NOMO-1 treated with DMSO at 0.1 percent for 48 hours (cell line): Measurements from ENCODE around the gene PPP4R4.
"Not testable (repeated sequence)": the region's sequence is repeated elsewhere in the genome, so short reads cannot be mapped to it uniquely, and the experiment has no call there.

ENCODE experiments used
- DNase-seq: peaks from one replicate; lab custom pipeline; 2025; ENCODE audit not compliant: unreplicated experiment; lab: John Stamatoyannopoulos, UW

Gene PPP4R4

DNA sequence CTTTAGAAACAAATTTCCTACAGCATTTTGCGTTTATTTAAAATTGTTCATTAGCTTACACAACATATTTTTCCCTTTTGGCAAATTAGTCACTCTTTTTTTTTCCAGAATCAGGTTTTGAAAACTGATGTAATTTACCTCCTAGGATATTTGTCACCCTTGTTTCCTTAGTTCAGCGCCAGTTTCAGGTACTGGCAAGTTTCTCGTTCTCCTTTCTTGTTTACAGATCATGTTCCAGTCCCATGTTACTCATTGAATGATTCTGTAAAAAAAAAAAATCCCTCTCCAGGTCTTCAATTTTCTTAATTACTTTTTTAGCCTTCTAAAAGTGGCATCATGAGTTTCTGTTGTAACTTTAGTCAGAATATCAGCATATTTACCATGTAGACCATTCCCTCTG lies 2.7 kb downstream of the PPP4R4 start:
- DNase-seq: no peak

DNA sequence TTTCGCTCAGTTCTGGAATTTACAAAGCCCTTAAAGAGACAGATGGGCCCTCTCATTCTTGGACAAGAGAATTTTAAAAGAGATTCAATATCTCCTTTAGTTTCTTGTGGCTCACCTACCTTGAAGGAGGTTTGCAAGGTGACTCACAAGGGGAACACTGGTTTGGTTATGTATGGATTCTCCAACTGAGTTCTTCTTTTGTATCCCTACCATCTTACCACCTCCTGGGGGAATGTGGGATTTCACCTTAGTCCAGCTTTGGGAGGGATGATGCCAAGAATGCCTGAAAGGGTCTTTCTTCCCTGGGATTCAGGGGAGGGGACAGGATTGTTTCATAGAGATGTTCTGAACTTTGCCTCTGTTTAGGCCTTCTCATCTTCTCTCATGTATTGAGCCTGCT lies 3.7 kb downstream of the PPP4R4 start:
- DNase-seq: no peak

DNA sequence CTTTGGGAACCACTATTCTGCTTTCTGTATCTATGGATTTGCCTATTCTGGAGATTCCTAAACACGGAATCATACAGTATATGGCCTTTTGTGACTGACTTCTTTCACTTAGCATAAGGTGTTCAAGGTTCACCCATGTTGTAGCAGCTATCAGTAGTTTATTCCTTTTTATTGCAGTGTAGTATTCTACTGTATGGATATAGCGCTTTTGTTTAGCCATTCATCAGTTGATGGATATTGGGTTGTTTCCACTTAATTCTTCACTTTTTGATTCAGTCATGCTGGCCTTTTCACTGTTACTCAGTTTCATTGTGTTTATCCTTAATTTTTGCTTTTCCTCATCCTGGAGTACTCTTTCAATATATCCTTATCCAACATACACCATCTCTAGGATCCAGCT lies 5.1 kb downstream of the PPP4R4 start:
- DNase-seq: no peak

DNA sequence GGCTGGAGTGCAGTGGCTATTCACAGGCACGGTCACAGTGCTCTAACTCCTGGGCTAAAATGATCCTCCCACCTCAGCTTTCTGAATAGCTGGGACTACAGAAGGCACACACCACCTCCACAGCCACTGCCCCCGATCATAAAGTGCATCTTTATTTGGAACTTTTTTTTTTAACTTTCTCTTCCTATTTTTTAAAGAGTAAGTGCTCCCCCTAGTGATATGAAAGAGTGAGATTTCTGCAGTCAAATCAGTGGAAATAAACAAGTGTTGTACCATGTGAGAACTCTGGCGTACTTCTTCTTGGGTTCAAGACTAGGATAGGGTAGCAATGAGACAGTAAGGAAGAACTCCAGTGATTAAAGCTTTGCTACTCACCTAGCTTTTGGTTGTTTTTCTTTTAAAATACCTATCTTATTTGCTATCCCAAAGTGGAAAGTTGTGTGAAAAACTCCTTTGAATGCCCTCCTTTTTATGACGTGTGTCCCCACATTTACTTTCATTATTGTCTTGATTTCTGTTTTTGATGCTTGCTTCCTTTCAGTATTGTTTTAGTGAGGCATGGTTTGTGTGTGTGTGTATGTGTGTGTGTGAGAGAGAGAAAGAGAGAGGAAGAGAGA lies 6.6 kb downstream of the PPP4R4 start:
- DNase-seq: peak; percentile 77

DNA sequence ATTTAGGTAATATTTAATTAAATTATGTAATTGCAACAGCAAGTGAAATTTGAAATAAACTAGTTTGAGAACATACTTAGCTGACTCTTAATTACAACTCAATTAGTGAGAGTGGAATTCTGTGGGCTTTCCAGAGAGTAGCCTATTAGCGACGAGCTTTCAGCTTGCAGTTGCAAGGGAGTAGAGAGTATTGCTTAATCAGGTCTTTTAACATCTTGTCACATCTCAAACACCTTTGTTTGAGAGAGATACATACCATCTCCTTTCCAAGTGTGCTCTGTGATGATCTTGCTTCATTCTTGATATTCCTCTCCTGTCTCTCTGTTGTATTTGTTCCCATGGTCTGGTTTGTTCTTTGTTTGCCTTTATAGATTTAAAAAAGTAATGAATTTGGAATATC lies 7.7 kb downstream of the PPP4R4 start:
- DNase-seq: no peak

DNA sequence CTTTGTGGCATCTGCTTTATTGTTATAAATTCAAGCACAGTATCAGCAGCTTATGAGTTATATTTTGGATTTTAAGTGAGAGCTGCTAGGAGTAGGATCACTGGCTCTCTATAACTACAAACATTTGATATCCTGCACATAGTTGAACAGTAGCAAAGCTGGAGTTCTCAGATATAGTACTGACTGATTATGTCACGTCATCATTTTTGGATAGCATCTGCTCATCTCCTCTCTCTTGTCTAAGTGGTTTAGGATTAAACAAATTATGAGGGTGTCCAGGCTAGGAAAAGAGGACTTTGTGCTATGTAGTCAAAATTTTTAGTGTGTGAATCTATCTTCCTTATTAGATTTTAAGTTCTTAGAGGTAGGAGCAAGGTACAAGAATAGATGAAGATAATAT lies 18.4 kb downstream of the PPP4R4 start:
- DNase-seq: no peak

DNA sequence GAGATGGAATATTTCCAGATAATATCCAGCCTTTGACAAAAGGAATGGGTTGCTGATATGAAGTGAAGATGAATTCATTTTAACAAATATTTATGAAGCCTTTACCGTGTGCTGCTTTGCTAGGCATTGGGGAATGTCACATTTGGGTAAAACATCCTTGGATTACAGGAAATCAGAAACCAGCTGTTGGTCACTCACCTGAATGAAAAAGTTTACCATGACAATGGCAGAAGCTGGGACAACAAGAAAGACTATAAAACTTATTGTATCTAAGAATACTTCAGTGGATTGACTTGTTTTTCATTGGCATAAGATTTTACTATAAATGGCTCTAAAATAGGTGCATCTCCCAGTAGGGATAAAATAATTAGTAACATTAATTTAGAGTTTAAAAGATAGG lies 19.7 kb downstream of the PPP4R4 start:
- DNase-seq: no peak

DNA sequence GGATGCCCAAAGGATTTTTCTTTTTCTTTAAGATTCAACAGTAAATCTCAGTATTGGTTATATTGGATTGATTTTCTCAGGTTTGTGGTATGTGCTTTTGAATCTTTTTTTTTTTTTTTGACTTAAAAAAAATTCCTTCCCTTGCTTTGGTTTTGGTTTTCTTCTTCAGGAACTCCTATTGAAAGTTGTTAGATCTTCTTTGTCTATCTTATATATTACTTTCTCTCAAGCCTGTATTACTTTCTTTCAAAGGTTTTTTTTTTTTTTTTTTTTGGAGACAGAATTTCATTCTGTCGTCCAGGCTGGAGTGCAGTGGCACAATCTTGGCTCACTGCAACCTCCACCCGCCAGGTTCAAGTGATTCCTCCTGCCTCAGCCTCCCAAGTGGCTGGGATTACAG lies 21.9 kb downstream of the PPP4R4 start:
- DNase-seq: no peak

DNA sequence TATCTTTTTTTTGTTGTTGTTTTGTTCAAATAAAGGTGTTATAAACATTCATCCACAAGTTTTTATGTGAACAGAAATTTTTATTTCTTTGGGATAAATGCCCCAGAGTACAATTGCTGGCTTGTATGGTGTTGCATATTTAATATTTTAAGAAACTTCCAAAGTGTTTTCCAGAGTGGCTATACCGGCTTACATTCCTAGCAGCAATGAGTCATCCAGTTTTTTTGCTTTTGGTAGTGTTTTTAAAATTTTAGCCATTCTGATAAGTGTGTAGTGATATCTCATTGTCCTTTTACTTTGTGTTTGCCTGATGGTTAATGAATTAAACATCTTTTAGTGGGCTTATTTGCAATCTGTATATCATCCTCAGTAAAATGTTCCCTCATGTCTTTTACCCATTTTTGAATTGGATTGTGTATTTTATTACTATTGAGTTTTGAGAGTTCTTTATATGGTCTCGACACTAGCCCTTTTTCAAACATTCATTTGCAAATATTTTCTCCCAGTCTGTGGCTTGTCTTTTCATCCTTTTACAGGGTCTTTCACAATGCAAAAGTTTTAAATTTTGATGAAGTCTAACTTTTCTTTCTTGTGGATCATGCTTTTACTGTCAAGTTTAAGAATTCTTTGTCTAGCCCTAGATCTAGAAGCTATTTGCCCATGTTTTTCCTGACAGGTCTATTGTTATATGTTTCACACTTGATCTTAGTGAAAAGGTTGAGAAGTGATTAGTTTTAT lies 29.5 kb downstream of the PPP4R4 start:
- DNase-seq: no peak

DNA sequence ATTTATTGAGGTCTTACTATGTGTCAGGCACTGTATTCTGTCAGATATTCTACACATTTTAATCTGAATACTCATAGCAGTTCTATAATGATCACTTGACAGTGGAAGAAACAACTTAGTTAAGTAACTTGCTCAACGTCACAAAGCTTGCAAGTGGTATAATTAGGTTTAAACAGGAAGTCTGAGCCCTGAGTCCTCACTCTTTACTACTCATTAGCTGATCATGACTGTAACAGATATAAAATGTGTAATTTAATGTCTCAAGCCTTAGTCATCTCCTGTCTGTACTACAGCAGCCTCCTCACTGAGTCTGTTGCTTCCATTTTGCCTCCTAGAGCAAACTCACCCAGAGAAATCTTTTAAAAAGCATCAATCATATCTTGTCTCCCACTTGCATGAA lies 38.9 kb downstream of the PPP4R4 start:
- peak; percentile 81 for DNase-seq

DNA sequence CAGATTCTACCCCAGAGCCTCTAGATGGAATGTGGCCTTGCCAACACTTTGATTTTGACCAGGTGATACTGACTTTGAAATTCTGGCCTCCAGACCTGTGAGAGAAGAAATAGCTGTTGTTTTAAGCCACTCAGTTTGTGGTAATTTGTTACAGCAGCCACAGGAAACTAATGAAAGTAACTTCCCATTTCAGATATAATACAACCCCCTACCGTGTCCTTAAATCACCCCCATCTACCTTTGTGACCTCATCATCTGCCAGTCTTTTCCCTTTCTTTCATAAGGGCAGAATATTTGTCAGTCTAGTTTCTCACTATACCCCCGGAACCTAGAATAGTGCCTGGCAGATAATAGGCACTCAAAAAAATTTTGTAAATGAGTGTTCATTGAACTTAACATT lies 39.6 kb downstream of the PPP4R4 start:
- peak; percentile 5 for DNase-seq

DNA sequence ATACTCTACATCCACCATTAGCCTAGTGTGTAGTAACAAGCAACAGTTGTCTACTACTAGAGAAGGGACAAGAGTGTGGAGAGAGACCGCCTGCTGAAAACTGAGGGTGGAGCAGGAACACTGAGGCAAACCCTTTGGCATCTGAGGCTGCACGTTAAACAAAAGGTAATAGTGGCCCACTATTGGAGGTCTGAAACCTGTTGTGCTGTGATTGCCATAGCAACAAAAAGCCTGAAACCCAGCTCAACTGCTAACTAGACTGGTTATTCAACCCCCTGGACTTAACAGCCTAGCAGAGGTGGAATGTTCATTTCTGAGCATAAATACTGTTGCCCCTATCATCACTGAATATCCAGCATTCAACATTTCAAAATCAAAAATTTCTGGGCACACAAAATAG lies 43.0 kb downstream of the PPP4R4 start:
- DNase-seq: no peak

DNA sequence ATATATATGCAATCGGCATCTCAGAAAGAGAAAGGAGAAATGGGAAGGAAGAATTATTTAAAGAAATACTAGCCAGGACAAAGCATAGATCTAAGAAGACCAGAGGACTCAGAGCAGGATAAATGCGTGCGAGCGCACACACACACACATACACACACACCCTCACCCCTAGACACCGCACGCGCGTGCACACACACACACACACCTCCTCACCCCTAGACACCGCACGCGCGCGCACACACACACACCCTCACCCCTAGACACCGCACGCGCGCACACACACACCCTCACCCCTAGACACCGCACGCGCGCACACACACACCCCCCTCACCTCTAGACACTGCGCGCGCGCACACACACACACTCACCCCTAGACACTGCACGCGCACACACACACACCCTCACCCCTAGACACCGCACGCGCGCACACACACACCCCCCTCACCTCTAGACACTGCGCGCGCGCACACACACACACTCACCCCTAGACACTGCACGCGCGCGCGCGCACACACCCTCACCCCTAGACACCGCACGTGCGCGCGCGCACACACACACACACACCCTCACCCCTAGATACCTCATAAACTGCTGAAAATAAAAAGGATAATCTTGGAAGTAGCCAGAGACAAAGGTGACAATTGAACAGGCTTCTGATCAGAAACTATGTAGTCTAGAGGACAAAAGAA lies 44.2 kb downstream of the PPP4R4 start:
- not testable (repeated sequence) for DNase-seq

DNA sequence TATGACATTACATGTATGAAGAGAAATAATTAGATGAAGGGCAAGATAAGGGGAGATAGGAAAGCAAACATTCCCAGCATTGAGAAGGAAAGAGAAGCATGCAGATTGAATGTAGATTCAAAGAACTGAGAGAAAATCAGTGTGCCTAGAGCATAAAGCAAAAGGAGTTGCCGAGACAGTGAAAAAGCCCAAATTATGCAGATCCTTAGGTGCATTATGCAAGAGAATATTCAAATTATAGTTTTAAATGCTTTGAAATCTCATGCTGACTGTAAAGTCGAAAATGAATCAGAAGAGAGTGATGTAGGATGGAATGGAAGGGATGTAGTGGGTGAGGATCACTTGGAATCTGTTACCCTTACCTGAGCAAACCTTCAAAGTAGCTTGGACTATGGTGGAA lies 49.9 kb downstream of the PPP4R4 start:
- no peak for DNase-seq

DNA sequence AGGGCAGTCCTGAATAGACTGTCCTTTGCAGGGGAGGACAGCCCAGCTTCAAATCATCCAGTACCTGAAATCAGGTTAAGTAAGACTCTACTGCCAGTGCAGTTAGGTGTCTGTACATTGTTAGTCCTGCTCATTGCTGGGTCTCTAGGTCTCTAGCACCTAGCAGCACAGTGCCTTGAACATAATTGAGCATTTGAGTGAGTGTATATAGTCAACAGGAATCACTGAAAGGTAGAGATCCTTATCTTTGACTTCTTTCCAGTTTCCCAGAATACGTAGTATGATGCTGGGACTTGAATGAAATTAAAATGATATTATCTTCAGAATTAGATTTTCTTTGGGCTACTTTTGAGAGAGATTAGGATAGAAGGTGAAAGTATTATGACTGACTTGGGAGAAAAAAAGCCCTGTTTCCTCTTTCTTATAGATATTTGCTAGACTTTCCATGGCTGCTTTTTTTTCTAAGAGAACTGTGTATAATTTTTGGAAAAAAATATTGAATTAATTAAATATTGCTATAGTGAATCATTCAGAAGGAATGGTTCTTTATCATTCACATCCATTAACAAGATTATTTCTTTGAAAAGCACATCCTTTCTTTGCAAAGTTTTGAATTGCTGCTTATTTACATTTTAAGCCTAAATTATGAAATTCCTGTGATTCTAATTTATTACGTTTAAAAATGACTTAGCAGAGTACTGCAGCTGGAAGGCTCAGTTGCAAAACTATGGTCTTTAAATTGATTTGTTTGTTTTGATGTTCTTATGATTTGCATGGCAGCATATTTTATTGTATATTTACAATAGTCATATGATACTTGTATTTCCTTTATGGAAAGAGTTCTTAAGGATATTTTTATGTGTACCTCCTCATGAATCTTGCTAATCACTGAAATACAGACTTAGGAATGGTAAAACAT lies 51.6 kb downstream of the PPP4R4 start:
- no peak for DNase-seq

DNA sequence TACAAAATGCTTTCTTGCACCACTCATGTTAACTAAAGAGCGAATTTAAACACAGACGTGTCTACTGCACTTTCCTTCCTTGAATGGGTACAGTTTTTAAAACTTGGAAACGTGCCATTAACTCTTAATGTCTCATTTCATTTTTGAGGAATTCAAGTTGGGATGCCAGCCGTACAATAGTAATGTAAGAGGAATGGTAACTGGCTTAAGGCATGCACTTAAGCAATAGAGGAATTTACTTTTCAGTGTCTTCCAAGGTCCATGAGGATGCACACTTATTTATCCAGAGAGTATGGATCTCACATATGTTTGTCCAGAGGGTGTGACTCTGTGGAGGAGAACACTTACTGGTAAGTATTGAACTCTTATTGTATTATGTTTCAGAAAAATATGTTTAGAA lies 52.9 kb downstream of the PPP4R4 start:
- no peak for DNase-seq

DNA sequence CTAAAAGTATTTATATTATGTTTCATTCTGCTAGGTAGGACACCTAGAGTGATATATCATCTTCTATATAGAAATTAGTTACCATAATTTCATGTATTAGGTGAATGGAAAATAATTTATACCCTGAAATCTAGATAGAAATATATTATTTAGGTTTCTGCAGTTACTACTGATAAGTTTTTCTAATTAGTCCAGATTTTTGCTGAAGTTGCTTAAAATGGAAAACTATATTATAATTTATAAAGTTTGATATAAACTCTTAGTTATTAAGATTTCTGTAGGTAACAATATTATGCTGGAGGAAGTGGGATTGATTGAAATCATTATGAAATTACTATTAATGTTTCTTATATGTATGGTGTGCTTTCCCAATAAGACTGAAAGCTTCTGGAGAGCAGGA lies 62.9 kb downstream of the PPP4R4 start:
- DNase-seq: no peak

DNA sequence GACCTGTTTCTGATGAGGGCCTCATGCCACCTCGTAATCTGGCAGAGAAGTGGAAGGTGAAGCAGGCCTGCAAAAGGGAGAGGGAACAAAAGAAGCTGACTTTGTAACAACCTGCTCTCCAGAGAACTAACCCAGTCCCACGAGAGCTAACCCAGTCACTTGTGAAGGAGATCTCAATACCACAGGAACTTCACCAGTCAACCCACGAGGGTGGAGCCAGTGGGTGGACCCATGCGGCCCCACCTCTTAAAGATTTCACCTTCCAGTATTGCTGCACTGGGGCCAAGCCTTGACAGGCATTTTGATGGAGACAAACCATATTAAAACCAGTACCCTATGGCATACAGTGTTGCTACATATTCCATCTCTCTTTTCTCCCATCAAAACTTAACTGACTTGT lies 63.9 kb downstream of the PPP4R4 start:
- no peak for DNase-seq

DNA sequence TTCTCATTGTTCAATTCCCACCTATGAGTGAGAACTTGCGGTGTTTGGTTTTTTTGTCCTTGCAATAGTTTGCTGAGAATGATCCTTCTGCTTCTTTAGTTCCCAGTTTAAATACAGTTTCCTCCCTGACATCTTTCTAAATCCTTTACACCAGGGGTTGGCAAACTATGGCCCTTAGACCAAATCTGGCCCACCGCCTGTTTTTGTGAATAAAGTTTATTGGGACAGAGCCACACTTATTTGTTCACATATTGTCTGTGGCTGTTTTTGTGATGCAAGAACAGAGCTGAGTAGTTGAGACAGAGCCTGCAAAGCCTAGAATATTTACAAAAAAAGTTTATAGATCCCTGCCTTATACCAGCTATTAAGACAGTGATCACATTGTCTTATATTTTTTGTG lies 65.3 kb downstream of the PPP4R4 start:
- no peak for DNase-seq

DNA sequence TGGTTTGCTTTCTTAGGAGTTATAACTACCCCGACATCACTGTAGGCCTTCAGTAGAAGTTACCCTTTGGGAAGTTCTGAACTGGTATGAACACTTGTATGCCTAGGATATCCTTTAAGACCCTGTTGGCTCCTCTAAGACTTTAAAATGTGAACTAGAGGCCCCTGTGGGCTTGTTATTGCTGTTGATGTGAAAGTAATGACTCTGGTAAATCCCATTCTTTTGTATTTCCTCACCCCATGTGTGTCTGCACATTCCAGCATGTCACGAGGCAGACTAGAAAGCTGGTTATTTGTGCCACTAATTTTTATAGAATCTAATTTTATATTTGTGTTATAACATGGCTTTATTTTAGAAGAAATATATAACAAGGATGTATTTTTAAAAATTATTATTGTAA lies 70.1 kb downstream of the PPP4R4 start:
- no peak for DNase-seq

DNA sequence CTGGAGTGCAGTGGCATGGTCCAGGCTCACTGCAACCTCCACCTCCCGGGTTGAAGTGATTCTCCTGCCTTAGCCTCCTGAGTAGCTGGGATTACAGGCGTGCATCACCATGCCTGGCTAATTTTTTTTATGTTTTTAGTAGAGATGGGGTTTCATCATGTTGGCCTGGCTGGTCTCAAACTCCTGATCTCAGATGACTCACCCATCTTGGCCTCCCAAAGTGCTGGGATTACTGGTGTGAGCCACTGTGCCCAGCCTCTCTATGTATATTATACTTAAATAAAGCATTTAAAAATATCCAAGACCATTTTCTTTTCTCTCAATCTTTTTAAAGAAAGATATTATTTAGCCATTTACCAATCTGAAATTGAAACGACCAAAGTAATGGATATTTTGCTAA lies 90.1 kb downstream of the PPP4R4 start:
- DNase-seq: not testable (repeated sequence)
